Measurements from ENCODE around the gene CHN2.

CHN2 gene

DNA sequence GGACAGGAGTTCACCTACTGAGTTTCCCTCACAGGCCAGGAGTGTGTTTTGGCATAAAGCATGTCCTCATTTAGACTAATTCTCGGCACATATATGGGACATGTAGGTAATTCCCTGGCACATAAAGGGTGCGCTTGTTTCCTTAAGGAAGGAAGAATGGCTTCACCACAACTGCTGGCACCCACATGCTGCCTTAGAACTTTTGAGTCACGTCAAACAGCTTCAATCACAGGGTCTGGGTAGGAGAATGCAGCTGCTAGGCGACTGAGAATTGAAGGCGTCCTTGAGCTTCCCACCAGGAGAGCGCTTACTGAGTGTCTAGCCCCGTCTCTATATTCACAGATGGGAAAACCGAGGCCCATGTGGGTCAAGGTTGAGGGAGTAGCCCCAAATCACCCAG is 146.1 kb downstream of the CHN2 start:
- FAIRE-seq, result no peak

DNA sequence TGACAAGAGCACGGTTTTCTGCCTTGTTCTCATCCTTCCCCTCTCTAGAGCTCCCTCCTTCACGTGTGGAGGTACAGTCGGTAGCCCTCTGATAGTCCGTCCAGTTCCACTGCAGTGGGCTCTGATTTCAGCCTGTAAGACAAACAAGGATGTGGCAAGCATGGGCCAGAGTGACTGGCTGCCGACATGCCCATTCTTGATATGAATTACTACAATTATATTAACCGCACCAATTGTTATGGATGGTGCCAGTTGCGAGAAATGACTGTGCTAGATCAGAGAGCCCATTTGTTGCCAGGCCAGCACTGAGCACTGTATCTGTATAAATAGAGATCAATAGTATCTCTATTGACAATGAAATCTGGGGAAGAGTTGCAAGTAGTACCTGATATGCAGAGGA is 146.6 kb downstream of the CHN2 start:
- no peak for FAIRE-seq

DNA sequence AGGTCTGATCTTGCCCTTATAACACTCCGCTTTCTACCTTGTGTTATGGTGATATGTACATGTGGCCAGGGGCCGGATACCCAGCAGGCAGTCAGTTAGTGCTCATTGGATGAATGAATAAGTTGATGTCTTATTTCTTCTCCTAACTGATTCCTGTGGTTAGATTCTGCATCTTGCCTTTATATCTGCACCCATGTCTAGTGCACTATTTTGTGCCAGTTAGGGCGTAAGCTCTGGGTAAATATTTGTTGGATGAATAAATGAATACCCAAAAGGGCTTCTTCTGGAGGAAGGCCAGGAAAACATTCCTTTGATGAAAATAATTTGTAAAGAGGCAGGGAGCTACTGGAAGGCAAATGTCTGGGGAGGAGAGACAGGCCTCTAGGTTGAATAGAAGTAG is 148.2 kb downstream of the CHN2 start:
- no peak for FAIRE-seq

DNA sequence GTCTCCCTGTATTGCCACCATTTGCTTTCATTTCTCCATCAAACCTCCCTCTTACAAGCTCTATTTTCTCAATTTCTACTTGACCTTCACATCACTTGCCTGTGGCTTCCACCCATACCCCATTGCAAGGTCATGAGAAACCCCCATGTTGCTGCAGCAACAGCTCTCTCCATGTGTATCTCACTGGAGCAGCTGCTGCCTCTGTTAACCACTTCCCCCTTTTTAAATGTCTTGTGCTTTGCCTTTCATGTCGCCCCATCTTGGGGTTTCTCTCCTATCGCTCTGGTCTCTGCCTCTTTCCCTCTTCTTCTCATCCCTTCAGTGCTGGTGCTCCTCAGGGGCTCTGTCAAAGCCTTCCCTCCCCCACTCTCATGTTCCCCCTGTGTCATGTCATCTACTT is 148.8 kb downstream of the CHN2 start:
- no peak for FAIRE-seq

DNA sequence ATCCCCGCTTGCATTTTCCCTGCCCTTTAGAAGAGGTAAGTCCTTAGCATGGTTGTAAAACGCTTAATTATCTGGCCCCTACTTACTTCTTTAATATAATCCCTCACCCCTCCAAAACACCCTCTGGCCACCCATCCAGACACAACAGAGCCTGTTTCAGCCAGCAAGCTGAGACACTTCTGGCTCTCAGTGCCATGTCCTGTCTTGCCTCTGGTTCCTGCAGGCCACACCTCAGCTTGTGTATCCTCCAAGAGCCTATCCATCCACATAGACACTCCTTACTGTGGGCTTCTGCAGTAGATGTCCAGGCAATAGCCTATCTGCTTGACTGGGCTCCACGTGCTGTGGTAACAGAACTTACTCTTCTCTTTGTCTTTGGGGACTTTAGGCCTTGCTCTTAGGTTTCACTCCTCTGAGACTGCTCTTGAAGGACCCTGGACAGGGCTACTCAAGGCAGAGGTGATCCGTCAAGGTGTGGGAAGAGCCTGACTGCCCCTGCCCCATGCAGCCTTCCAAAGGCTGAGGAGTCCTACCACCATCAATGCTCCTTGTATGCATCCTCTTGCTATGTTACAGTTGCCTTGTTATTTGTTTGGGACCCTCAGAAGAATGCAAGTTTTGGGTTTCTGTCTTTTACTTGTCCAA is 149.9 kb downstream of the CHN2 start:
- FAIRE-seq, result no peak

DNA sequence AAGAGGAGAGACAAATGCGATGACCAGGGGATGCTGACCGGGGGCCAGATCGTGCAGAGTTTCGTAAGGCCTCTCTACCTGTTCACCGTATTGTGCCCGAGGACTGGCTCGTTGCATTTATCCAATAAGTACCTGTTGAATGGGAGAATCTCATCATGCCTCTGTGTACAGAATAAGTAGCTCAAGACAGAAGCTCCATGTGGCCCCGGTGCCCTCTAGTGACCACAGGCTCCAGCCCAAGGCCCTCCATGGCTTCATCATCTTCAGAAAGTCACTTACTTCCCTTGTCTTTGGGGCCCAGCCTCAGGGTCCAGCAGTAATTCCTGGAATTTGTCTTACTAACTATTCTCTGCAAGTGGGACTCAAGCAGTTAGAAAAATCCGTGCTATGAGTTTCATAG is 151.0 kb downstream of the CHN2 start:
- FAIRE-seq, result no peak

DNA sequence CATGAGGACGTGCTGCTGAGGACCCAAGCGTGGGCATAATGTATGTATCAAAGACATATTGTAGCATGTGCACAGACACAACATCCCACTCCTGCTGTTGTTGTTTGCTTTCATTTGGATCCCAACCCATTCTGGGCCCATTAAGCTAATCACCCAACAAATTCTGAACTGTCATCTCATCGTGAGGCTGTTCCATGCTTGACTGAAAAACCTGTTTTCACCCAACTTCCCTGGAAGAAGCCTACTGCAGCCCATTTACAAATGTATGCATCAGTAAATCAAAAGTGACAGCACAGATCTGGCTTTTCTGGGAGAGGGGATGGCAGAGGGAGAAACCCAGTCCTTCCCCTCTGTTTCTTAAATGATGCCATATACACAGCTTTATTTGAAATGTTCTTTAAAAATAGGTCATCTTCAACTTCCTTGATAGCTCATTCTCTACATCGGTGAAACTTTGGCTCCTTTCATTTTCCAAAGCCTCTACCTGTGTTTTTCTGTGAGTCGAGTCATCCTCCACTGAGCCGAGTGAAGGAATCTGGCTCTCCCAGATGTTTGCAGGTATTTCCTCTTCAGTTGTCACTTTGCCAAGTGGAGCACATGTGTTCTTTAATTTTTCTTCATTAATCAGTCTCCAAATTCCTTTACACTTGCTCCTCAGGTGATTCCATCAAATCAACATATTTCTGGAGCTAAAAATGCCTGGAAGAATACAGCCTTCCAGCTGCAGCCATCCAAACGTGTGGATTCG is 151.8 kb downstream of the CHN2 start:
- FAIRE-seq, result no peak

DNA sequence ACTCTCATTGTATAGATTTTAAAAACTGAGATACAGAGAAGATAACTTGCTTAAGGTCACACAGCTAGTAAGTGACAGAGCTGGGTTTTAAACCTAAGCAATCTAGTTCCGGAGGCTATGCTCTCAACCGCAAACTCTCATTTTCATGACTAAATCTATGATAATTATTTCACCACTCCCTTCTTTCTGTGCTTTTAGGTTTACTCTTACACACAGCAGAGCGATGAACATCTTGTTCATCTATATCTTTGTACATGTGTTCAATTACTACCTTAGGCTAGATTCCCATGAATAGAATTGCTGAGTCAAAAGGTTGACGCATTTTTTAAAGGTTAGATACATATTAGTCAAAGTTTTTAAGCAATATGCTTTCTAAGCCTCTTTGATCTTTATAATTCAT is 154.8 kb downstream of the CHN2 start:
- no peak for FAIRE-seq

DNA sequence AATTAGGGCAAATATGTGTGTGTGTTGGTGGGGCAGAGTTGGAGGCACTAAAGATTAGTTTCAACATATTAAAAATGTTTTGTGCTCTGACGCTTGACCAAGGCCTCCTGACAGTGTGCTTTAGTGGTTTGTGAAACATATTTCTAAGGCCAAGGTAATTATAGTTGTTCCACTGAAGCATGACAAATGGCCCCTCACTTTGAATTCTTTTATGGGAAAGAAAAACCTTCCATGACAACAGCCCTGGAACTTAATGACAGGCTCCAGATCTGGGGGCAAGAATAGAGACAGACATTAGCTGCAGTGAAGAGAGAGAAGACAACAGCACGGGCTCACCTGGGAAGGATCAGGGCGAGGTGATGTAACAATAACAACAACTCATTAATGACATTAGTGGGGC is 155.8 kb downstream of the CHN2 start:
- no peak for FAIRE-seq

DNA sequence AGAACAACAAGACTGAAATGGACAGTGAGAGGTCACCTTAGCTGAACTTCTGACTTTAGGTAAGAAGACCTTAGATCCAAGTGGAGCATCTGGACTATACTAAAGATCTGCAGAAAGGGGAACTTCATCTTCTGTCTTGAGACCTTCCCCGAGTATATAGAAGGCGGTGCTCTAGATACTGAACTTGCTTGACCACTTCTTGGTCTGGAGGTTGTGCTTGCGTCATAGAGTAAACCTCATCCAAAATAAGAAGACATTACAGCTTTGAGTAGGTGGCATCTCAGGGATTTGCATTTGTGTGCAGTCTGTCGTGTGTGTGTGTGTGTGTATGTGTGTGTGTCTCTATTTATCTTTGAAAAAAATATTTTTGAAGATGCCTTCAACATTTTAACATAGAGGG is 157.5 kb downstream of the CHN2 start:
- no peak for FAIRE-seq

DNA sequence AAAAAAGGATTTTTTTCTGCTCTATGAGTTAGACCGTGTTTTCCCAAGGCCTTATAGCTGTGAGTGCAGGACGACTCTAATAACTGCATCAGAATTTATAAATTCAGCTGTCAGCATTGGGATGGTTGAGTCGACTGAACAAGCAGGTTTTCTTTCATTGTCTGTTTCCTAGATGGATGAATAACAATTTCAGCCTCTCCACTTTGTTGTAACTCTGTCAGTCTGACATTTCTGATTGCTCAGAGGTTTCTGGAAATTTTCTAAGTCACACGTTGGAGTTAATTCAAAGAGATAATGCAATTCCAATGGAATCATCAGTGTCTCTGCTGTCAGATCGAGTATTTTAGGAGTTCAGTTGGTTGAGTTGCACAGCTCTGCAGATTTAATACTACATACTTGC is 159.2 kb downstream of the CHN2 start:
- FAIRE-seq, result no peak

DNA sequence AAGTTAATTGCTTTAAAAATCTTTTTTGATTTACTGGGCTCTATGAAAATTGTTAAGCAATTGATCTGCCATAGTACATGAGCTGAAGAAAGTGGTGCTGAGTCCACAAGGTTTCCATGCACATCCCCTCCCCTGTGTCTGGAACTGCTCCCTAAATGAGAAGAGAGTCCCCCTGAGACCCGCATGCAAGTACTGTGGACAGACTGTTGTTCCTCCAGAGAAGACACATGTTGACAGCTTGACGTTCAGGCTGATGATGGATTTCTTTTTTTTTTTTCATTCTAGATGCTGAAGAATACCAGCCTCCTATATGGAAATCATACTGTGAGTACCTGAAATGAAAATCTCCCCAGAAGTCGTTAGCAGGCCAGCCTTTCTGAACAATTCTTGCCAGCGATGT is 159.8 kb downstream of the CHN2 start:
- FAIRE-seq, result no peak

DNA sequence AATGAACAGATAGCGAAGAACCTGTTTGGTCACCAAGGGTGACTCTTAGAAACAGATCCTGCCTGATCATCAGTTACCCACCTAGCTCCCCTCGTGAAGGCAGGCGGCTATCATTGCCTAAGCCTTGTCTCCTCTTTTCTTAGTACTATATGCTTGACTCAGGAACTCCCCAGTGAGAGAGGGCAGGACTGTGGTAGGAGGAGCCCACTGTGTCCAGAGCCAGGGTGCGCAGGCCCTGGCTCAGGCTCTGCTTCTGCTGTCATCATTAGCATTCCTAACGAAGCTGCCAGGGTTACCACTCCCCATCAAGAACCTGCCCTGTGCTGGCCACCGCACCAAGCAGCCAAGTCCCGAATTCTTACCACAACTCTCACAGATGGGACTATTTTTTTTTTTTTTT is 160.8 kb downstream of the CHN2 start:
- no peak for FAIRE-seq

DNA sequence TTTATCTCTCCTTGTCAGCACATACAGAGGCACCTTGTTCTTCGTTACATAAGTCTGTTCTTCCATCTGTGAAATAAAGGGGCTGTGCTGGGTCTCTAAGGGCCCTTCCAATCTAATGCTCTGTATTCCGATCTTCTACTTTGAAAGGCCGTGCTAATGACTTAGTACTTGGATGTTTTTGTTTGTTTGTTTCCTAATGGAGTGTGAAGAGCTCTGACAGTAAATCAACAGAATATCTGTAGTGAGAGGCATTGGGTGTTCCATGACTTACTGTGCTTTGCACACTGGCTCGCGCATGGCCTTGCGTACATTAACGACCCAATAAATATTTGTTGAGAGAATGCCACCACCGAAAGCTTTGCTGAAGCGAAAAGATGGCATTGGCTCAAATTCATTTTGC is 162.1 kb downstream of the CHN2 start:
- FAIRE-seq, result no peak

DNA sequence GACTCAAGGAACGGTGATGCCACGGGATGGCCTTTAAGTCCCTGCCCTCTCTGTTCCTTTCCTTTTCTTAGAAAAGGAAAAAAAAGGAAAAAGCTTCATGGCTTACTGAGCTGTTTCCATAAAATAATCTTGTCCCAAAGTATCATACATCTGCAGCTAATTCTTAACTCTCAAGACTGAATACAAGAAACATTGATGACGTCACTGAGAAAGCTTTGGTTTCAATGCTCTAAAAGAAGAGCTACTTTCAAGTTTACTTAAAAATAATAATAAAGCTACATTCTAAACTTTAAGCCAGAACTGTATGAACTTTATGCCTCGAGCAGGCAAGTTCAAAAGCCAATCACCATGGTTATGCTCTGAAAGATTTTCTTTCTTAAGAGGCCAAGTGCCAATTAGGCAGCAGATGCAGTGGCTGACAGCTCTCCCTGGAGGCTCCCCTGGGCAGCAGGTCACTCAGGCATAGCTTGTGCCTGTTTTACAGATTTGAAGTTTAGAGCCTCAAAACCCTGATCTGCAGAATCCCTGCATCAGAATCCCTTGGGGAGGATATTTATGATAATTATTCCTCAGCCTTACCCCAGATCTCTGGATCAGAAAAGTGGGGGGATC is 165.0 kb downstream of the CHN2 start:
- no peak for FAIRE-seq

DNA sequence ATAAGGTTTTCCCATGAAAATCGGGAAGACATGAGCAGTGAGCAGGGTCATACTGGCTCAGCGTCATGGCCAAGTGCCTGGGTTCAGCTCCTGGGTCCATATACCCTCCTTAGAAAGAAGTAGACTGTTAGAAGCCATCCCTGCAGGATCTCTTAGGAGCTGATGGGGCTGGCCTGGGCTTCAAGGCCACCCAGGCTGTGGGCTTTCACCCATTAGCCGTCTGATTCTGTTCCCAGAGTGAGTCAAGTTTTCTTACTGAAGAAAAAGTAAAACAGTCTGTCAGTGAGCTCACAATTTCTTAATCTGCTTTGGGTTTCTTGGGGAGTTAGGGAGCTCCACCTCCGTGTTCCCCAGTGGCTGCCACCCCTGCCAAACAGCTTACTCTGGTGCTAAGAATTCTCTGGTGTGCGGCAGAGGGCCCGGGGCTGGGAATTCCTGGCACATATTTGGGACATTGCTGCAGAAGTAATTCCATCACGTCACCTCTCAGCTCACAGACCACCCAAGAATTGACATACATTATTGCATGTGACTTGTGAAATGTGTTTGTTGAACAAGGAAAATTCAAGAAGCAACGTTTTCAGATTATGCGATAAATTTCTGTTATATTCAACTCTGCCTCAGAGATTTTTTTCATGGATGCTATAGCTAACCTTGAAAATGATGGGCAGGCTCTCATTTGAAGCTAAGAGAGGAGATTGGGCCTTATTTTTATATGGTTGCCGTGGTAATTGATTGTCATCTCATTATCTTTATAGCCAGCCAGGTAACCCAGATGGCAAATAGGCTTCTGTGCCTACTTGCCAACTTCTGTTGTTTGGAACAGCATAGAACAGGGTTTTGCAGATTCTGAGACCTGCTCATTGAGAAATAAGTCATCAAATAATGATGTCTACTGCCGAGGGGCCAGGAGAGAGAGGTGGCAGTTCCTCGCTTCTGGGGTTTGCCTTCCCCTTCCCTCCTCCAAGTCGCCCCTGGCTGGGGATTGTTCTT is 166.4 kb downstream of the CHN2 start:
- no peak for FAIRE-seq

DNA sequence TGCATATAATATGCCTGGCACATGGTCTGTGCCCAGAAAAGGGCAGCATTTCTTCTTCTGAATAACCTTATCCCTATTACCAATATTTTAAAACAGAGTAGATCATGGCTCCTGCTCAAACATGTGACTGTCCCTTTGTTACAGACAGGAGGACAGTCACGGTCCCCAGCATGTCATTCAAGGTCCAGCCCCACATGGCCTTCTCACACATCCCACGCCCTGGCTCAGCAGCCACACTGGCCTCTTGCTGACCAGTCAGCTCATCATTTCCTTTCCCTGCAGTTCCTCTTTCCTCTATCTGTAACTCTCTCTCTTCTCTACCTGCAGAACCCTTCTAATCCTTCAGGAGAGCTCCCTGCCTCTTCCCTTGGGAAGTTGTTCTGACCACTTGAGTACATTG is 167.8 kb downstream of the CHN2 start:
- FAIRE-seq, result no peak

DNA sequence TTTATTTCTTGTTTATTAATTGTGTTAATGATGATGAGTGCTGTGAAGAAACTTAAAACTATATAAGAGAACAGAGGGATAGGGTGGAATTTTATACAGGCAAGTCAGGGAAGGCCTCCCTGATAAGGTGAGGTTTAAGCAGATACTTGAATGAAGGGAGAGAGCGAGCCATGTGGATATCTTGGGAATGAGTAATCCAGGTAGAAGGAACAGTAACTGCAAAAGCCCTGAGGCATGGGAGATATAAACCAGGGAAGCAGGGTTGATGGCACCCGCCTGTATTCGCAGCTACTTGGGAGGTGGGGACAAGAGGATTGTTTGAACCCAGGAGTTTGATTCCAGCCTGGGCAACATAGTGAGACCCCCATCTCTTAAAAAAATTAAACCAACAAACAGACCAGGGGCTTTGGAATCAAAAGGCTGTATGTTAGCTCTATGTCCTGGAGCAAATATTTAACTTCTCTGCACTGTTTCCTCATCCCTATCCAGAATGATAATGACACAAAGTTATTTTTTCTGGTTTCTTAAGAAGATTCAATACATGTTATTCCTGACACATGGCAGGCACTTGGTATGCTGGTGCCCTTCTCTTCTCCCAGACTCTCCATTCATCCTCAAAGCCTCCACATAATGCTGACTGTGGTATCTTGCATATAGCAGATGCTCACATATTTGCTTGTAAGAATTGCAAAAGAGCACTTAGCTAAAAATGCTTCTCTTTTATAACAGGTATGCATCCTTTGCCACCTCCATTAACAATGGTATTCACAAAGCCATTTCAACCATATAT is 169.3 kb downstream of the CHN2 start:
- FAIRE-seq, result no peak

DNA sequence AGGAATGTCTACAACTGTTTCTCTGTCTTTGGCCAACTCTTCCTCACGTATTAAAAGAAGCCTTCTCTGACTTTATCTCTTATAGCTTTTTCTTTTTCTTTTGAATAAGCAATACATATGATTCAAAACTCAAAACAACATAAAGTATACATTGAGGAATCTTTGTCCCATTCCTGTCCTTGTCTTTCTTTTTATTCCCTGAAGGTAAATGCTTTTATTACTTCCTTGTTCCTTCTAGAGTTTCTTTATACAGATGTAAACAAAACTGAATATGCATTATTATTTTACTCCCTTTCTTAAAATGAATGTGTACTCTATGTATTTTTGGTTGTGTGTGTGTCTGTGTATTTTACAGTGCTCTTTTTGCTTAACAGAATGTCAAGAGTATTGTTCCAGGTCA is 170.1 kb downstream of the CHN2 start:
- no peak for FAIRE-seq

DNA sequence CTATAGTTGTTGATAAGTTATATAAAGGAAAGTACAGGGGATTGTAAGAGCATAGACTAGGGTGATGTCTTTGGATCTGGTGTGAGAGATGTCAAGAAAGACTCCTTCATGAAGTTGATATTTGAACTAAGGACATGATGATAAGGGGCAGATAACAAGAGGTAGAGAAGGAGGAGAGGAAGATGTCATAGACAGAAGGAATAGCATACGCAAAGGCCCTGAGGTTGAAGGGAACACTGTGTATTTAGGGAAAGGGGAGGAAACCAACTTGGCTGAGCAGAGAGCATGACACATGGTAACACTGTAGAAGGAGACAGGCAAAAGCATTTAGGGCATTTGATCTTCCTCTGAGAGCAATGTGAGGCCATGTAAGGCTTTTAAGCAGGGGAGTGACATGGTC is 170.8 kb downstream of the CHN2 start:
- no peak for FAIRE-seq

DNA sequence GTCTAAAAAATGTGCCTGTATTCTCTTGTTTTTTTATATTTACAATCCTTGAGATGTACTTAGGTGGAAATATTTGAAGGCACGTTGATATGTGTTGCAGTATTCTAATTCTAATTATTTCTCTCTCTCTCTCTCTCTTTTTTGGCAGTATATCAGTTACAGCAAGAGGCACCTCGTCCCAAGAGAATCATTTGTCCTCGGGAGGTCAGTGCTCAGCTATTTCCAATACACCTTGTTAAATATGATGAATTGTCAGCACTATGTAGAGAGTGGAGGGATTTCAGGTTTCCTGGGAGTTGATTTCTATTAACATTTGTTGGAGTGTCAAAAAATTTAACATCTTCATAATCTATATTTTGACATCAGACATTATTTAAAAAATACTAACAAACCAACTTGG is 173.2 kb downstream of the CHN2 start:
- no peak for FAIRE-seq

DNA sequence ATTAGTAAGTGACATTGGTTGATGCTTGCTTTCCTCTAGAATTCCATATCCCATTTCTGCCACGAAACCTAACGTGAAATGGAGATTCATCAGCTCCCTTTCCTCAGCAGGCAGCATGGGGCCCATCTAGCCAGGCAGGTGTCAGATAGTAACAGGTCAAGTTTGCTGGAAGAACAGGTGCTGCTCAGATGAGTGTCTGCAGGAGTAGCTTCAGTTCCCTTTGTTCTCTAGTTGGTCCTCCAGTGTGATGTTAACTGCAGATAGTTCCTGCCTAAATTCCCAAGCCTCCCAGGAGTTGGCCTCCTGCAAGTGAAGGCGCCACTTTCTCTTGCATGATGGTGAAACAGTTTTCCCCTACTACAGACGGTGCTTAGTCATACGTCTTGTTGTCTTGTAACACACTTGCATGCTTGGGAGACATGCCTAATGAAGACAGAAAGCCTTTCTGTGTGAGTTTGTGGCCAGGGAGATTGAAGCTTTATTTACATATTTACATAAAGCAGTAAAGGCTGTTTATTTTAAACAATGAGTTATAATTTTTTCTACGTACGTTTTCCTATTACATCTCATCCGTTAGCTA is 175.4 kb downstream of the CHN2 start:
- FAIRE-seq, result no peak
